ENCODE data around the gene EPHB3. TPM values are rescaled to one million over a fixed set of nuclear protein-coding genes. Genes with fewer than 3 reads are reported as not detected.

The EPHB3 gene
- total RNA-seq, 4 donors from 2014 or later, result 0.10 to 0.24 (median 0.12) TPM

- no peaks in the 10 kb centered on the region for H3K9me3 ChIP-seq
- H3K4me3 ChIP-seq, result no peak overlapping the region
- no peak overlapping the region for H3K27ac ChIP-seq
- ATAC-seq (no peak), DNase-seq (no peak)
- H3K27me3 ChIP-seq, result peaks cover 5 to 32% (median 22%) of the 10 kb centered on the region in 3 donors
- H3K36me3 ChIP-seq, result no peaks in the 10 kb centered on the region
- TF ChIP-seq POLR2A (IDR thresholded peaks at IDR 0.05), result no peak
- no peak for TF ChIP-seq CTCF (IDR thresholded peaks at IDR 0.05 in 4 of 5, conservative IDR thresholded peaks at IDR 0.05 in 1 of 5)
- intact Hi-C loops (cut with DNase I; ENCODE audit: low total_unique reads) (no loop called here), in situ Hi-C loops (cut with MboI; ENCODE audit: low sequenced_read_pairs in 4 of 4) (no loop called here)
- H3K4me1 ChIP-seq, result no peaks in the 10 kb centered on the region
Measured at GRCh38 chr3:184531626-184532280, 29.8 kb upstream of the EPHB3 start.

GRCh38 chr3:184532940-184533732 lies 28.4 kb upstream of the EPHB3 start:
- ATAC-seq, result no peak
- DNase-seq, result no peak
- H3K36me3 ChIP-seq, result no peaks in the 10 kb centered on the region
- H3K9me3 ChIP-seq, result no peaks in the 10 kb centered on the region
- TF ChIP-seq CTCF (IDR thresholded peaks at IDR 0.05 in 4 of 5, conservative IDR thresholded peaks at IDR 0.05 in 1 of 5) (no peak), POLR2A (IDR thresholded peaks at IDR 0.05) (no peak)
- peaks cover 0 to 23% (median 12%) of the 10 kb centered on the region in 3 donors for H3K27me3 ChIP-seq
- intact Hi-C loops (cut with DNase I; ENCODE audit: low total_unique reads), result no loop called here
- H3K4me1 ChIP-seq, result no peaks in the 10 kb centered on the region
- H3K4me3 ChIP-seq, result no peak overlapping the region
- in situ Hi-C loops (cut with MboI; ENCODE audit: low sequenced_read_pairs in 4 of 4), result no loop called here
- H3K27ac ChIP-seq, result no peak overlapping the region

- Histone ChIP-seq H3K4me1 (no peaks in the 10 kb centered on the region), H3K4me3 (no peak overlapping the region), H3K27me3 (peaks cover under 1 to 15% (median 6%) of the 10 kb centered on the region in 3 donors), H3K36me3 (no peaks in the 10 kb centered on the region), H3K27ac (no peak overlapping the region), H3K9me3 (no peaks in the 10 kb centered on the region)
- no peak for TF ChIP-seq CTCF (IDR thresholded peaks at IDR 0.05 in 4 of 5, conservative IDR thresholded peaks at IDR 0.05 in 1 of 5)
- no peak for TF ChIP-seq POLR2A (IDR thresholded peaks at IDR 0.05)
- in situ Hi-C loops (cut with MboI; ENCODE audit: low sequenced_read_pairs in 4 of 4), result no loop called here
- intact Hi-C loops (cut with DNase I; ENCODE audit: low total_unique reads), result no loop called here
- no peak for ATAC-seq
- DNase-seq, result no peak
Measured at GRCh38 chr3:184537885-184538665, 23.5 kb upstream of the EPHB3 start.

- intact Hi-C loops (cut with DNase I; ENCODE audit: low total_unique reads) (no loop called here), in situ Hi-C loops (cut with MboI; ENCODE audit: low sequenced_read_pairs in 4 of 4) (no loop called here)
- Histone ChIP-seq H3K9me3 (no peaks in the 10 kb centered on the region), H3K27me3 (peaks cover 9 to 20% (median 13%) of the 10 kb centered on the region in 3 donors), H3K27ac (no peak overlapping the region), H3K36me3 (no peaks in the 10 kb centered on the region), H3K4me3 (no peak overlapping the region), H3K4me1 (no peaks in the 10 kb centered on the region)
- no peak for DNase-seq
- TF ChIP-seq POLR2A (IDR thresholded peaks at IDR 0.05) (no peak), CTCF (IDR thresholded peaks at IDR 0.05 in 4 of 5, conservative IDR thresholded peaks at IDR 0.05 in 1 of 5) (no peak)
- ATAC-seq, result no peak
Measured at GRCh38 chr3:184538666-184539431, 22.7 kb upstream of the EPHB3 start.

Data from gastrocnemius medialis (tissue), 4 donors.